CD14-positive monocyte (primary cell): Measurements from ENCODE around the gene SEH1L. TPM values are rescaled to one million over a fixed set of nuclear protein-coding genes. Genes with fewer than 3 reads are reported as not detected.
A peak's percentile ranks its signal among the peaks of the same experiment; 100 is the strongest.
"Not testable (repeated sequence)": the region's sequence is repeated elsewhere in the genome, so short reads cannot be mapped to it uniquely, and the experiment has no call there.

Experiments
- DNase-seq, 3 donors: peaks; one replicate each; pipeline ENCODE4 v3.0.0-alpha.2; 2011 to 2022
- H2AFZ ChIP-seq: 2 replicates; pipeline ENCODE4 v1.6.0; 2012; ENCODE audit warnings: mild to moderate bottlenecking, low read depth, low read length, inconsistent platforms; ENCODE audit not compliant: insufficient read depth, poor library complexity, severe bottlenecking
- H3K27ac ChIP-seq, 2 donors: 1 replicate in 1 of 2; 2 replicates in 1 of 2; pipeline ENCODE4 v1.5.1; 2012 to 2013; ENCODE audit warnings: low read length in 2 of 2, control low read depth in 1 of 2, inconsistent platforms in 1 of 2, low read depth in 1 of 2, mild to moderate bottlenecking in 1 of 2
- H3K27me3 ChIP-seq, 2 donors: one replicate each; pipeline versions ENCODE4 v1.6.0 to v1.6.1; 2011 to 2013; ENCODE audit warnings: low read length in 2 of 2; ENCODE audit not compliant: control insufficient read depth in 2 of 2, insufficient read depth in 2 of 2
- H3K36me3 ChIP-seq, 2 donors: replicated peaks in 1 of 2; 1 replicate in 1 of 2; 2 replicates in 1 of 2; pipeline versions ENCODE4 v1.5.1 to v1.6.1; 2012 to 2013; ENCODE audit warnings: low read length in 2 of 2, control low read depth in 1 of 2, inconsistent platforms in 1 of 2, mild to moderate bottlenecking in 1 of 2; ENCODE audit not compliant: insufficient read depth in 2 of 2, control insufficient read depth in 1 of 2
- H3K4me1 ChIP-seq, 2 donors: 1 replicate in 1 of 2; 2 replicates in 1 of 2; pipeline versions ENCODE4 v1.5.1 to v1.6.1; 2012 to 2013; ENCODE audit warnings: low read length in 2 of 2, control low read depth in 1 of 2, inconsistent platforms in 1 of 2, mild to moderate bottlenecking in 1 of 2, moderate library complexity in 1 of 2; ENCODE audit not compliant: insufficient read depth in 2 of 2, control insufficient read depth in 1 of 2
- H3K4me2 ChIP-seq: replicated peaks from 2 replicates; pipeline ENCODE3; 2012; ENCODE audit warnings: low read length, moderate library complexity, mild to moderate bottlenecking; ENCODE audit not compliant: poor library complexity, severe bottlenecking; ENCODE audit errors: extremely low read depth
- H3K4me3 ChIP-seq, 3 experiments: fragments of 200-600 bp in 1 of 3; sonication (generic) in 1 of 3; replicated peaks in 1 of 3; 1 replicate in 2 of 3; 2 replicates in 1 of 3; pipeline ENCODE4 v1.5.1; 2011 to 2013; ENCODE audit warnings: low read length in 3 of 3, mild to moderate bottlenecking in 3 of 3, control low read depth in 2 of 3, low read depth in 2 of 3, inconsistent platforms in 1 of 3, moderate library complexity in 1 of 3
- H3K79me2 ChIP-seq: 2 replicates; pipeline ENCODE4 v1.6.0; 2012; ENCODE audit warnings: mild to moderate bottlenecking, control low read depth, inconsistent platforms, low read length, moderate library complexity; ENCODE audit not compliant: insufficient read depth
- H3K9ac ChIP-seq: 2 replicates; pipeline ENCODE4 v1.6.0; 2017; ENCODE audit warnings: low read length, mild to moderate bottlenecking; ENCODE audit not compliant: insufficient read depth, poor library complexity, severe bottlenecking
- H3K9me3 ChIP-seq, 2 donors: replicated peaks in 1 of 2; 1 replicate in 1 of 2; 2 replicates in 1 of 2; pipeline versions ENCODE4 v1.5.1 to v1.6.1; 2012 to 2013; ENCODE audit warnings: low read length in 2 of 2, control low read depth in 1 of 2; ENCODE audit not compliant: control insufficient read depth in 1 of 2, insufficient read depth in 1 of 2
- H4K20me1 ChIP-seq: 2 replicates; pipeline ENCODE4 v1.6.0; 2012; ENCODE audit warnings: mild to moderate bottlenecking, low read length, control low read depth, moderate library complexity; ENCODE audit not compliant: insufficient read depth
- H3K27ac Mint-ChIP-seq, 7 donors: one replicate each; pipeline ENCODE4 v1.8.0; 2020; ENCODE audit warnings: mild to moderate bottlenecking in 7 of 7, mixed read lengths in 7 of 7, moderate library complexity in 6 of 7, inconsistent platforms in 2 of 7
- H3K27me3 Mint-ChIP-seq, 3 donors: one replicate each; pipeline ENCODE4 v1.8.0; 2021 to 2022; ENCODE audit warnings: low read depth in 3 of 3, mild to moderate bottlenecking in 3 of 3, mixed read lengths in 3 of 3, moderate library complexity in 3 of 3, inconsistent platforms in 1 of 3
- H3K36me3 Mint-ChIP-seq, 2 donors: one replicate each; pipeline ENCODE4 v1.8.0; 2020; ENCODE audit warnings: mixed read lengths in 2 of 2, inconsistent platforms in 1 of 2, mild to moderate bottlenecking in 1 of 2
- H3K4me1 Mint-ChIP-seq: one replicate; pipeline ENCODE4 v1.8.0; 2020; ENCODE audit warnings: mild to moderate bottlenecking, mixed read lengths
- H3K4me3 Mint-ChIP-seq, 2 donors: one replicate each; pipeline ENCODE4 v1.8.0; 2020; ENCODE audit warnings: mild to moderate bottlenecking in 2 of 2, mixed read lengths in 2 of 2, moderate library complexity in 1 of 2
- H3K9me3 Mint-ChIP-seq, 7 donors: one replicate each; pipeline ENCODE4 v1.8.0; 2020 to 2022; ENCODE audit warnings: mixed read lengths in 7 of 7, mild to moderate bottlenecking in 6 of 7, moderate library complexity in 6 of 7, inconsistent platforms in 2 of 7
- WGBS: methylation state at CpG from one replicate; pipeline ENCODE4 v1.1.5; 2013; ENCODE audit warnings: missing lambda C conversion rate; ENCODE audit not compliant: insufficient coverage; 5-methylcytosine and 5-hydroxymethylcytosine counted together
- intact Hi-C, 2 donors: fragments of 100-400 bp; cut with micrococcal nuclease; formaldehyde crosslinking; loops; one replicate each; pipeline versions ENCODE4 v1.15.0 to v1.15.1; 2023
- polyA minus RNA-seq: library from RNA; depleted of rRNA, polyadenylated mRNA; stranded (reverse); fragments of >200 nt; gene quantifications from 2 replicates; pipeline ENCODE4 v1.2.3, GENCODE V29; 2012
- polyA plus RNA-seq, 3 donors: library from polyadenylated mRNA; depleted of rRNA in 1 of 3; unstranded in 2 of 3; stranded (reverse) in 1 of 3; fragments of 300-500 nt in 2 of 3; fragments of >200 nt in 1 of 3; fragmentation: Illumina TruSeq in 2 of 3; gene quantifications; 1 replicate in 2 of 3; 2 replicates in 1 of 3; pipeline ENCODE4 v1.2.3, GENCODE V29; 2012 to 2021
- total RNA-seq, 12 experiments: library from RNA in 1 of 12; stranded (reverse) in 1 of 12; fragments of 120-200 nt in 1 of 12; gene quantifications; one replicate each; pipeline ENCODE4 v1.2.4 and lab custom pipeline; 2013 to 2026; ENCODE audit warnings: mixed read lengths in 6 of 12, inconsistent platforms in 1 of 12
- TF ChIP-seq, protein P1 (sequence below): fragments of 200-600 bp; IDR thresholded peaks from one replicate; pipeline ENCODE4 v1.8.0; 2022; ENCODE audit warnings: antibody characterized with exemption, mild to moderate bottlenecking

Gene SEH1L, protein sequence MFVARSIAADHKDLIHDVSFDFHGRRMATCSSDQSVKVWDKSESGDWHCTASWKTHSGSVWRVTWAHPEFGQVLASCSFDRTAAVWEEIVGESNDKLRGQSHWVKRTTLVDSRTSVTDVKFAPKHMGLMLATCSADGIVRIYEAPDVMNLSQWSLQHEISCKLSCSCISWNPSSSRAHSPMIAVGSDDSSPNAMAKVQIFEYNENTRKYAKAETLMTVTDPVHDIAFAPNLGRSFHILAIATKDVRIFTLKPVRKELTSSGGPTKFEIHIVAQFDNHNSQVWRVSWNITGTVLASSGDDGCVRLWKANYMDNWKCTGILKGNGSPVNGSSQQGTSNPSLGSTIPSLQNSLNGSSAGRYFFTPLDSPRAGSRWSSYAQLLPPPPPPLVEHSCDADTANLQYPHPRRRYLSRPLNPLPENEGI
- total RNA-seq (2013), result 18.5 TPM
- 10 to 100 TPM in 2 of 3 donors, 1 to 10 TPM in 1; 7.1 to 26.9 (median 25.9) TPM for polyA plus RNA-seq
- 10.7 and 20.3 TPM in 2 replicates for polyA minus RNA-seq
- 10.9 to 39.7 (median 35.8) reads per million in 11 experiments for total RNA-seq (lab: John Stamatoyannopoulos, UW)

DNA sequence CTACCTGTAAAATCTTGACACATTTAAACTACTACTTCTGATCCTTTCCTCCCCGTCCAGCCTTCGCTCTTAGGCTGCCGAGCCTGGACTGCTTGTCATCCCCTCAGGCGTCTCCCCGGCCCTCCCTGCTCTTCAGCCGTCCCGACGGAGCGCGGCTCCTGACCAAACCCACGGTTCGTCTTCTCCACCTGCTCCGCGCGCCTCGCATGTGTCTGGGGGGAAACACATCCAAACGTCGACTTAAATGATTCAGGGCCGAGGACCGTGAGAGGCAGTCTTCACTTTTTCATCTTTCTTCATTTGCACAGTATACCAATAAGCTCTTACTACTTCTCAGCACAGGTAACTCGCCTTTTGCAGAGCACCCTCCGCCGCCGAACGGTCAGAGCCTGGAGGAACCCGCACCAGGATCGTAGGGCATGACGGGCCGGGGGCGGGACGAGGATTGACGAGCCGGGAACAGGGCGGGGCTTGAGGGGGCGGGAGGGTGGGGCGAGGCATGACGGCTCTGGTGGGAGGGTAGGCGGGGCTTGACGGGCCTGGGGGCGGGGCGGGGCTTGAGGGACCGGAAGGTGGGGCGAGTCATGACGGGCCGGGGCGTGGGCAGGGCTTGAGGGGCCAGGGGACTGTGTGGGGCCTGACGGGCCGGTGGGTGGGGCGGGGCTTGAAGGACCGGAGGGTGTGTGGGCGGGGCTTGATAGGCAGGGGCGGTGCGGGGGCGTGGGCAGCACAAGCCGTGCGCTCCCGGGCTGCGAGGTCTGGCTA, at the start of gene SEH1L:
Gene SEH1L (plus strand): TSS at position 727 of the 765 bp plus-strand sequence. CDS start 111 bp downstream, outside the sequence.
- peak within 1 kb of the TSS; percentile 70 to 92 (median 80) for H3K4me3 ChIP-seq
- peaks cover 14 to 21% of the 10 kb centered on the region in 2 donors for H3K4me1 ChIP-seq
- H3K27me3 ChIP-seq, result no peaks in the 10 kb centered on the region
- WGBS, result under 1% methylated on average over 39 of the region's 58 CpGs
- peaks cover 3 to 7% of the 10 kb centered on the region in 2 donors for H3K36me3 Mint-ChIP-seq
- H3K27me3 Mint-ChIP-seq, result peaks cover 0 to 5% (median 0%) of the 10 kb centered on the region in 3 donors
- TF ChIP-seq, protein P1, sequence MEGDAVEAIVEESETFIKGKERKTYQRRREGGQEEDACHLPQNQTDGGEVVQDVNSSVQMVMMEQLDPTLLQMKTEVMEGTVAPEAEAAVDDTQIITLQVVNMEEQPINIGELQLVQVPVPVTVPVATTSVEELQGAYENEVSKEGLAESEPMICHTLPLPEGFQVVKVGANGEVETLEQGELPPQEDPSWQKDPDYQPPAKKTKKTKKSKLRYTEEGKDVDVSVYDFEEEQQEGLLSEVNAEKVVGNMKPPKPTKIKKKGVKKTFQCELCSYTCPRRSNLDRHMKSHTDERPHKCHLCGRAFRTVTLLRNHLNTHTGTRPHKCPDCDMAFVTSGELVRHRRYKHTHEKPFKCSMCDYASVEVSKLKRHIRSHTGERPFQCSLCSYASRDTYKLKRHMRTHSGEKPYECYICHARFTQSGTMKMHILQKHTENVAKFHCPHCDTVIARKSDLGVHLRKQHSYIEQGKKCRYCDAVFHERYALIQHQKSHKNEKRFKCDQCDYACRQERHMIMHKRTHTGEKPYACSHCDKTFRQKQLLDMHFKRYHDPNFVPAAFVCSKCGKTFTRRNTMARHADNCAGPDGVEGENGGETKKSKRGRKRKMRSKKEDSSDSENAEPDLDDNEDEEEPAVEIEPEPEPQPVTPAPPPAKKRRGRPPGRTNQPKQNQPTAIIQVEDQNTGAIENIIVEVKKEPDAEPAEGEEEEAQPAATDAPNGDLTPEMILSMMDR, result no peak
- H3K36me3 ChIP-seq, result no peaks in the 10 kb centered on the region
- H3K4me3 Mint-ChIP-seq, result peak within 1 kb of the TSS; percentile 89 to 99
- H2AFZ ChIP-seq, result peak within 1 kb of the TSS; percentile 97
- H3K27ac ChIP-seq, result peak within 1 kb of the TSS; percentile 90 to 93
- H3K4me2 ChIP-seq, result peak within 1 kb of the TSS; percentile 97
- H3K79me2 ChIP-seq, result peaks cover 35% of the 10 kb centered on the region
- H4K20me1 ChIP-seq, result no peaks in the 10 kb centered on the region
- H3K9me3 Mint-ChIP-seq, result peaks cover 0 to 4% (median 0%) of the 10 kb centered on the region in 7 donors
- H3K9ac ChIP-seq, result peak within 1 kb of the TSS; percentile 77
- H3K4me1 Mint-ChIP-seq, result peaks cover 22% of the 10 kb centered on the region
- peak within 1 kb of the TSS; percentile 95 to 99 (median 99) for H3K27ac Mint-ChIP-seq
- no peaks in the 10 kb centered on the region for H3K9me3 ChIP-seq
- DNase-seq, result peak; percentile 96 to 99 (median 98)
- intact Hi-C loops, result loop anchor here (2.0 to 10.0 kb wide), 6 partner anchors 43 to 780 kb away; partner anchors contain the start of genes AFG3L2 (in 2 of the 2), CEP192 (in 2 of the 2), PTPN2 (in 2 of the 2) and FAM210A (in 1 of the 2)

DNA sequence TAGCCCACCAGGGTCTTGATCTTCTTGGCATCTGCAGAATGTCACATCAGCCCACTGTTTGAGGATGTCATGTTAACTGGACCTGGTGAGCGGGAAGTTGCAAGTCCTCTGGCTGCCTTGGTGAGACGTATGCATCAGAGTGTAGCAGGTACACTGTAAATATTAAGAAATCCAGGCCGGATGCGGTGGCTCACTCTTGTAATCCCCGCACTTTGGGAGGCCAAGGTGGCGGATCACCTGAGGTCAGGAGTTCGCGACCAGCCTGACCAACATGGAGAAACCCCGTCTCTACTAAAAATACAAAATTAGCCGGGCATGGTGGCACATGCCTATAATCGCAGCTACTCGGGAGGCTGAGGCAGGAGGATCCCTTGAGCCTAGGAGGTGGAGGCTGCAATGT, 46.6 kb upstream of the SEH1L start:
- H3K36me3 ChIP-seq, H2AFZ ChIP-seq, H3K79me2 ChIP-seq, H3K27ac Mint-ChIP-seq, H3K4me2 ChIP-seq, H3K9me3 Mint-ChIP-seq, H3K4me3 Mint-ChIP-seq, H3K36me3 Mint-ChIP-seq, H3K9me3 ChIP-seq, intact Hi-C loops, H3K9ac ChIP-seq, H3K4me3 ChIP-seq, H3K27ac ChIP-seq, DNase-seq, H3K4me1 ChIP-seq, H4K20me1 ChIP-seq, H3K27me3 ChIP-seq: not testable (repeated sequence)
- 94% methylated on average over 6 of the region's 12 CpGs for WGBS
- Mint-ChIP-seq H3K4me1 (peaks cover 11% of the 10 kb centered on the region), H3K27me3 (peaks cover 13 to 18% (median 14%) of the 10 kb centered on the region in 3 donors)
